Smooth muscle cell (in vitro differentiated cells): ENCODE measurements around the gene IL17D. TPM values are rescaled to one million over a fixed set of nuclear protein-coding genes. Genes with fewer than 3 reads are reported as not detected.

Experiments
- DNase-seq: peaks from one replicate; lab custom pipeline; 2025; ENCODE audit not compliant: unreplicated experiment; lab: John Stamatoyannopoulos, UW
- H2AFZ ChIP-seq: fragments of 200-600 bp; sonication (generic); 2 replicates; pipeline ENCODE4 v1.6.0; 2016; ENCODE audit warnings: antibody characterized with exemption, low read depth, mild to moderate bottlenecking
- H3F3A ChIP-seq: fragments of 200-600 bp; sonication (generic); 2 replicates; pipeline ENCODE4 v1.6.0; 2017; ENCODE audit warnings: antibody characterized with exemption, low read depth
- H3K27ac ChIP-seq: fragments of 200-600 bp; sonication (generic); 2 replicates; pipeline ENCODE4 v1.5.1; 2016; ENCODE audit warnings: low read depth, mild to moderate bottlenecking
- H3K27me3 ChIP-seq: fragments of 200-600 bp; sonication (generic); 2 replicates; pipeline ENCODE4 v1.6.1; 2016; ENCODE audit warnings: low read depth, mild to moderate bottlenecking
- H3K36me3 ChIP-seq: fragments of 200-600 bp; sonication (generic); 2 replicates; pipeline ENCODE4 v1.5.1; 2016; ENCODE audit warnings: low read depth
- H3K4me1 ChIP-seq: fragments of 200-600 bp; sonication (generic); 2 replicates; pipeline ENCODE4 v1.5.1; 2016; ENCODE audit warnings: low read depth
- H3K4me2 ChIP-seq: fragments of 200-600 bp; sonication (generic); 2 replicates; pipeline ENCODE4 v1.6.0; 2016; ENCODE audit warnings: mild to moderate bottlenecking
- H3K4me3 ChIP-seq: fragments of 200-600 bp; sonication (generic); 2 replicates; pipeline ENCODE4 v1.5.1; 2016; ENCODE audit warnings: mild to moderate bottlenecking
- H3K79me2 ChIP-seq: fragments of 200-600 bp; sonication (generic); 2 replicates; pipeline ENCODE4 v1.6.0; 2016; ENCODE audit warnings: low read depth, mild to moderate bottlenecking
- H3K9ac ChIP-seq: fragments of 200-600 bp; sonication (generic); 2 replicates; pipeline ENCODE4 v1.6.0; 2016; ENCODE audit warnings: low read depth
- H3K9me3 ChIP-seq: fragments of 200-600 bp; sonication (generic); replicated peaks from 2 replicates; pipeline ENCODE4 v1.5.1; 2016; ENCODE audit warnings: low read depth
- H4K20me1 ChIP-seq: fragments of 200-600 bp; sonication (generic); 2 replicates; pipeline ENCODE4 v1.6.0; 2016; ENCODE audit warnings: low read depth
- CTCF ChIP-seq: fragments of 200-600 bp; sonication (generic); IDR thresholded peaks from 2 replicates; pipeline ENCODE4 v1.5.1; 2017; ENCODE audit warnings: borderline replicate concordance, mild to moderate bottlenecking, antibody characterized with exemption; ENCODE audit not compliant: insufficient read depth, poor library complexity, severe bottlenecking
- WGBS: methylation state at CpG from one replicate; pipeline ENCODE4 v1.1.7; 2016; ENCODE audit warnings: low lambda C conversion rate; 5-methylcytosine and 5-hydroxymethylcytosine counted together
- polyA plus RNA-seq: library from polyadenylated mRNA; unstranded; fragments of >200 nt; fragmentation: Nextera tagmentation; extraction: Ambion mirVana; gene quantifications from 2 replicates; pipeline ENCODE4 v1.2.1, GENCODE V29; 2016
- total RNA-seq: library from RNA; depleted of rRNA; stranded (reverse); fragments of >200 nt; gene quantifications from 2 replicates; pipeline ENCODE4 v1.2.3, GENCODE V29; 2014

IL17D gene, protein sequence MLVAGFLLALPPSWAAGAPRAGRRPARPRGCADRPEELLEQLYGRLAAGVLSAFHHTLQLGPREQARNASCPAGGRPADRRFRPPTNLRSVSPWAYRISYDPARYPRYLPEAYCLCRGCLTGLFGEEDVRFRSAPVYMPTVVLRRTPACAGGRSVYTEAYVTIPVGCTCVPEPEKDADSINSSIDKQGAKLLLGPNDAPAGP
- total RNA-seq (2.4 and 4.1 TPM in 2 replicates), polyA plus RNA-seq (6.5 and 7.0 TPM in 2 replicates)

DNA sequence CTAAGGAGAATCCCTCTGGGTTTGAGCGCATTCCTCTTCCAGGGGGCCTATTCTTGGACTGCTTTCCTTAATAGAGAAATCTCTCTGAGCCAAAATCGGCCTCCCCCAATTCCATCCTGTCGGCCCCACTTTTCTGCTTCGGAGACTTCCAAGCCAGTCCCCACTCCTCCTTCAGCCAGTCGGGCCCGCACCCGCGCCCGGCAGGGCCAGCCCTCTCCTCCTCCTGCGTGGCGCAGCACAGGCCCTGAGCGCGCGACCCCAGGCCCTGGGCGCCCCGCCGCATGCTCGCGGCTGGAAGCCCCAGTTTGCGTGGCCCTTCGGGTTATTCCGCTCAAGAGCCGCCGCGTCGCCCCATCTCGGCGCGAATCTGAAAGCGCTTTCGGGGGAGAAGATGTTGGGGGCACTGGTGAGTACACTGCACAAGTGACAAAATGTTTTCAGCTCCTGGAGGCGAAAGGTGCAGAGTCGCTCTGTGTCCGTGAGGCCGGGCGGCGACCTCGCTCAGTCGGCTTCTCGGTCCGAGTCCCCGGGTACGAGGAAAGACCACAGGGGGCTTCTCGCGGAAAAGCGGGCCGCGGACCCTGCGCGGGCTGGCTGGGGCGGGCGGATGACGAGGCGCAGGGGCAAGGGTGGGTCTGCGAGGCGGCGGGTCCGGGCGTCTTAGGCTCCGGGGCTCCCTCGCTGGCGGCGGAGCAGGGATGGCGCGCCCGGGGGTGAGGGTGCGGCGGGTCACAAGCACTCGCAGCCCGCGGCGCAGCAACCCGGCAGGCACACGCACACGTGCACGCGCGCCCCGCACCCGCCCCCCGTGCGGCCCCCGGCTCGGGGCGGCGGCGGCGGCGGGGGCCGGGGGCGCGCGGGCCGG is at the start of gene IL17D:
Gene IL17D (plus strand): TSS at position 785 of the 865 bp plus-strand sequence. CDS start 303 bp downstream, outside the sequence.
- TF ChIP-seq CTCF: no peak
- Histone ChIP-seq H3K27me3 (peaks cover 7% of the 10 kb centered on the region), H3K27ac (no peak within 1 kb of the TSS), H3K36me3 (no peaks in the 10 kb centered on the region), H3K9ac (peak within 1 kb of the TSS; percentile 62), H3K4me2 (peak within 1 kb of the TSS; percentile 95), H3K79me2 (no peaks in the 10 kb centered on the region), H3F3A (no peaks in the 10 kb centered on the region), H3K4me1 (peaks cover 13% of the 10 kb centered on the region), H3K9me3 (no peaks in the 10 kb centered on the region), H2AFZ (peak within 1 kb of the TSS; percentile 92), H4K20me1 (no peaks in the 10 kb centered on the region), H3K4me3 (peak within 1 kb of the TSS; percentile 86)
- no peak for DNase-seq
- WGBS: 2% methylated on average over 53 of the region's 94 CpGs

GRCh38 chr13:20654156-20654555 is 49.3 kb upstream of the IL17D start:
- H2AFZ ChIP-seq: no peak overlapping the region
- no peaks in the 10 kb centered on the region for H3K4me1 ChIP-seq
- 90% methylated on average over 1 of the region's 1 CpG for WGBS
- TF ChIP-seq CTCF: no peak
- no peaks in the 10 kb centered on the region for H3K79me2 ChIP-seq
- H3F3A ChIP-seq: no peaks in the 10 kb centered on the region
- no peaks in the 10 kb centered on the region for H4K20me1 ChIP-seq
- no peak overlapping the region for H3K4me3 ChIP-seq
- no peaks in the 10 kb centered on the region for H3K36me3 ChIP-seq
- DNase-seq: no peak
- no peak overlapping the region for H3K9ac ChIP-seq
- H3K27me3 ChIP-seq: no peaks in the 10 kb centered on the region
- no peaks in the 10 kb centered on the region for H3K9me3 ChIP-seq
- no peak overlapping the region for H3K4me2 ChIP-seq
- H3K27ac ChIP-seq: no peak overlapping the region

GRCh38 chr13:20658451-20659040 is 45.0 kb upstream of the IL17D start:
- H4K20me1 ChIP-seq: no peaks in the 10 kb centered on the region
- H3K9me3 ChIP-seq: no peaks in the 10 kb centered on the region
- no peaks in the 10 kb centered on the region for H3F3A ChIP-seq
- no peak overlapping the region for H3K27ac ChIP-seq
- no peak overlapping the region for H3K9ac ChIP-seq
- H3K36me3 ChIP-seq: no peaks in the 10 kb centered on the region
- TF ChIP-seq CTCF: no peak
- H3K27me3 ChIP-seq: no peaks in the 10 kb centered on the region
- no peaks in the 10 kb centered on the region for H3K79me2 ChIP-seq
- no peak overlapping the region for H3K4me3 ChIP-seq
- no peak overlapping the region for H3K4me2 ChIP-seq
- H3K4me1 ChIP-seq: no peaks in the 10 kb centered on the region
- WGBS: 78% methylated on average over 5 of the region's 5 CpGs
- no peak overlapping the region for H2AFZ ChIP-seq
- DNase-seq: no peak
